Astrocyte of the spinal cord (primary cell): Measurements from ENCODE around the gene KITLG.

Source experiments
- DNase-seq: peaks from one replicate; pipeline ENCODE4 v3.0.0; 2011; ENCODE audit warnings: low read depth, low spot score
- H3K4me3 ChIP-seq: 2 replicates; pipeline ENCODE4 v1.5.1; 2011; ENCODE audit warnings: low read depth, mild to moderate bottlenecking, low read length, moderate library complexity
- CTCF ChIP-seq: IDR thresholded peaks from 2 replicates; pipeline ENCODE4 v1.5.1; 2012; ENCODE audit warnings: low read depth, mild to moderate bottlenecking, low read length, inconsistent platforms
- in situ Hi-C: cut with HindIII; loops from 2 replicates; pipeline ENCODE4 v1.10.0; 2017; ENCODE audit warnings: low sequenced_read_pairs

The KITLG gene

GRCh38 chr12:88578276-88579160 is 1.8 kb downstream of the KITLG start:
- TF ChIP-seq CTCF: no peak
- in situ Hi-C loops: no loop called here
- DNase-seq: peak; percentile 48
- peak overlapping the region; percentile 92 for H3K4me3 ChIP-seq

DNA sequence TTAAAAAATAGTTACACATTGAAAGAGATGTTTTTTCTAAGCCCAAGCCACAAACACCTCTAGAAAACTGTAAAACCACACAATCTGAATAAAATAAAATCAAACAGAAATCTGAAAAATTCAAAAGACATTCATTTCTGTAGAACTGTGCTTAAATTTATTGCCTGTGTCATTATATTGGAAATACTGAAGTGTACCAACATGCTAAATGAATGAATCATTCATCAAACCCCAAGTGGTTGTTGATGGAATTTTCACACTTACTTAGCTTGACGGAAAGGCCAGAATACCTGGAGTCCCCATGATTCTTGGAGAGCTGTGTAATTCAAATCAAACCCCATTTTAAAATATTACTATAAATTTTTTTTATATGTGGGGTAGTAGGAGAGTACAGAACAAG is 2.7 kb downstream of the KITLG start:
- DNase-seq: peak; percentile 38

DNA sequence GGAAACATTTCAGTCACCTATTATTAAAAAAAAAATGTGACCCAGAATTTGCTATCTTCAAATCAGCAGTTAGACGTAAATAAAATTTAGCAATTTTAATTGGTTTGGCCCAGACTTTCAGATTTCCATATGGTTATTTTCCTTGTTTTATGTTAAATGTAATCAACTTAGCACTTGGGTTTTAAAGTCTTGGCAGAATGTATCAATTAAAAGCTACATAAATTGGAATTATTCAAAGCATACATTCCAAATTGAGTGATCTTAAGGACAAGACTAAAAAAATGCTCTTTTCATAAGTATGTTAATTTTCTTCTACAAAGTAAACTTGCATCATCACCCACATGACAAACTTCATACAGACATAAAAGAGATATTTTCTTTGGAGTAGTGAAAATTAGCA is 3.4 kb downstream of the KITLG start:
- no peak overlapping the region for H3K4me3 ChIP-seq
- TF ChIP-seq CTCF: no peak
- no peak for DNase-seq
- in situ Hi-C loops: no loop called here

More for the DNA sequence above, 2.7 kb downstream of the KITLG start:
- no peak overlapping the region for H3K4me3 ChIP-seq
- in situ Hi-C loops: no loop called here
- no peak for TF ChIP-seq CTCF

- DNase-seq: no peak
- no peak overlapping the region for H3K4me3 ChIP-seq
- in situ Hi-C loops: no loop called here
- no peak for TF ChIP-seq CTCF
Measured at GRCh38 chr12:88575361-88575970, 4.8 kb downstream of the KITLG start.

DNA sequence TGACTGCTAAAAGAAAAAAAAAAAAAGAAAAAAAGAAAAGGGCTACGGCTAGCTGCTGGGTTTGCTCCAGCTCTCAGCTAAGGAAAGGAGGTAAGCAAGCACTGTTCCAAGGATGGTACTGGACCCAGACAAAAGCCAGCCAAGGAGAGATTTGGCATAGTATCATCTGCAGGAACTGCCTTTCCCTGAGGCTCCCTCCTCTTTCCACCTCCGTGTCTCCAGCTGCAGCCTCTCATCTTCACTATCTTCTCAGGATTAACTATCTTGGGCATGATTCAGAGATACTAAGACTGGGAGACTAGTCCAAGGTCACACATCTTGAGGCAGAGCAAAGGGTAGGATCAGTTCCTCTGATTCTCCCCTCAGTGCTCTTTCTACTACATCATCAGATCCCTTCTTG is 6.0 kb downstream of the KITLG start:
- in situ Hi-C loops: no loop called here
- no peak for DNase-seq
- no peak for TF ChIP-seq CTCF
- no peak overlapping the region for H3K4me3 ChIP-seq

GRCh38 chr12:88573583-88573982 is 6.7 kb downstream of the KITLG start:
- no peak overlapping the region for H3K4me3 ChIP-seq
- in situ Hi-C loops: no loop called here
- no peak for TF ChIP-seq CTCF
- DNase-seq: no peak
